OCI-LY7 (cell line): ENCODE results near the gene TLE1. TPM values are rescaled to one million over a fixed set of nuclear protein-coding genes. Genes with fewer than 3 reads are reported as not detected.

ENCODE experiments used
- BruUV-seq: library from RNA; stranded (reverse); fragments of 400-500 nt; replicated peaks from 2 replicates; lab custom pipeline; 2021; lab: Mats Ljungman, UMichigan
- CTCF ChIA-PET: fragments of 300-600 bp; sonication (Branson Sonifier 250); formaldehyde crosslinking; loops from one replicate; lab custom pipeline; 2022; ENCODE audit warnings: antibody characterized with exemption; ENCODE audit not compliant: unreplicated experiment; lab: Charles Lee
- POLR2A ChIA-PET: fragments of 300-600 bp; sonication (Branson Sonifier 250); formaldehyde crosslinking; loops from one replicate; lab custom pipeline; 2022; ENCODE audit warnings: antibody characterized with exemption; lab: Charles Lee
- DNase-seq: peaks from one replicate; pipeline ENCODE4 v3.0.0-alpha.2; 2015; ENCODE audit warnings: low spot score
- H2AFZ ChIP-seq: fragments of 200-600 bp; sonication (generic), shearing (Covaris generic); 2 replicates; pipeline ENCODE4 v1.6.1; 2014; ENCODE audit warnings: mild to moderate bottlenecking, antibody characterized with exemption, low read length, moderate library complexity
- H3K27ac ChIP-seq: fragments of 200-600 bp; sonication (generic); 2 replicates; pipeline ENCODE4 v1.5.1; 2014; ENCODE audit warnings: mixed run types, low read depth, mild to moderate bottlenecking, moderate library complexity, low read length, inconsistent platforms; ENCODE audit not compliant: poor library complexity, severe bottlenecking
- H3K36me3 ChIP-seq: fragments of 200-600 bp; sonication (generic); 2 replicates; pipeline ENCODE4 v1.6.1; 2014; ENCODE audit warnings: mild to moderate bottlenecking, antibody characterized with exemption, low read length, moderate library complexity, mixed read lengths; ENCODE audit not compliant: insufficient read depth
- H3K4me1 ChIP-seq: fragments of 200-600 bp; sonication (generic); 2 replicates; pipeline ENCODE4 v1.5.1; 2014; ENCODE audit warnings: mild to moderate bottlenecking, low read length; ENCODE audit not compliant: insufficient read depth, poor library complexity, severe bottlenecking
- H3K4me2 ChIP-seq: fragments of 200-600 bp; sonication (generic); 2 replicates; pipeline ENCODE4 v1.6.1; 2014; ENCODE audit warnings: mild to moderate bottlenecking, low read length
- H3K4me3 ChIP-seq: fragments of 200-600 bp; sonication (generic); 2 replicates; pipeline ENCODE4 v1.5.1; 2014; ENCODE audit warnings: mild to moderate bottlenecking, low read depth, low read length; ENCODE audit not compliant: poor library complexity, severe bottlenecking
- H3K79me2 ChIP-seq: fragments of 200-600 bp; sonication (generic); 2 replicates; pipeline ENCODE4 v1.6.1; 2016; ENCODE audit warnings: low read depth, mild to moderate bottlenecking, low read length, moderate library complexity, mixed read lengths; ENCODE audit not compliant: insufficient read depth
- H3K9me2 ChIP-seq: fragments of 200-600 bp; sonication (generic); 2 replicates; pipeline ENCODE4 v1.6.1; 2016; ENCODE audit warnings: mild to moderate bottlenecking, low read length, mixed read lengths; ENCODE audit not compliant: insufficient read depth
- H3K9me3 ChIP-seq: fragments of 200-600 bp; sonication (generic); 2 replicates; pipeline ENCODE4 v1.6.1; 2014; ENCODE audit warnings: mild to moderate bottlenecking, mixed run types, low read length, mixed read lengths
- H4K20me1 ChIP-seq: fragments of 200-600 bp; sonication (generic); 2 replicates; pipeline ENCODE4 v1.6.1; 2014; ENCODE audit warnings: mild to moderate bottlenecking, antibody characterized with exemption, low read length, moderate library complexity, mixed read lengths; ENCODE audit not compliant: insufficient read depth
- EZH2phosphoT487 ChIP-seq: fragments of 200-600 bp; sonication (generic); IDR thresholded peaks from 2 replicates; pipeline ENCODE4 v1.6.1; 2018; ENCODE audit warnings: low read depth, borderline replicate concordance, mild to moderate bottlenecking, mixed run types, antibody characterized with exemption, low read length, moderate library complexity, mixed read lengths
- intact Hi-C: fragments of 100-400 bp; cut with micrococcal nuclease; formaldehyde crosslinking; loops from one replicate; pipeline ENCODE4 v1.10.0; 2022; ENCODE audit not compliant: unreplicated experiment
- total RNA-seq, 2 experiments: library from RNA; depleted of rRNA in 1 of 2; stranded (reverse); fragments of >200 nt in 1 of 2; shearing (Covaris generic) in 1 of 2; gene quantifications; 2 replicates each; pipeline ENCODE4 v1.2.3, GENCODE V29; 2014 to 2022
- TF ChIP-seq, protein P1 (sequence below): fragments of 200-600 bp; sonication (generic); conservative IDR thresholded peaks from 2 replicates; pipeline ENCODE4 v1.5.1; 2014; ENCODE audit warnings: mild to moderate bottlenecking, antibody characterized with exemption, low read length, moderate library complexity, mixed read lengths

Gene TLE1
- total RNA-seq, 2 experiments from 2014 or later = 0.13 TPM; not detected in 1

DNA sequence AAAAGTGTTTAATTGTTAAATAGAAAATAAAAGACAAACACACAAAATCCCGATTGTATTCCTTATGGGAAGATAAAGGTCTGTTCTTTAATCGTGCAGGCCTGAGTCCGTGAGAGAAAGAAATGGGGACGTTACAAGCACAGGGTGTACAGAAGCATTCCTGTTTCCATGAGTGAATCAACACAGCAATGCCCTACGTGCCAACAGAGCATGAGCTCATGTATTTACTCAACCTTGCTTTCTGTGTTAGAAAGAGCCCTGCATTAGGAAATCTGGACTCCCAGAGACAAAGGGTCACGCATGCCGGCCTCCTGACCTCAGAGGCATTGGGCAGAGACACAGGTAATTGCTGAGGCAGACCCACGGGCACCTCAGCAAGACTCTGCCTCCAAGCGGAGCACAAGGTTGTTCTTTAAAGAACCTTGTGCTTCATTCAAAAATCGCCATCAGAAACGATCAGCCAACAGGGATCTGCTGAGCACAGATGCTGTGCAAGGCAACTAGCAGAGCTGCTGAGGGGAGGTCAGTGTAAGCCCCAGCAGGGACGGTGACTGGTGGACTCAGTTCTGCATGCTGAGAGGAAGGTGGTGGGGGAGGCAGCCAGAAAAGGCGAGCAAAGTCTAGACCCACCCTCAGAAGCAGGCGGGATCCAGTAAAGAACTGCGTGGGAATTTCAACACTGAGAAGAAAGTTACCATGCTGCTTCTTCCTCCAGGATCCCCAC, 101.0 kb downstream of the TLE1 start:
- Histone ChIP-seq H3K9me3 (no peaks in the 10 kb centered on the region), H2AFZ (no peak overlapping the region), H3K4me3 (no peak overlapping the region), H3K9me2 (no peaks in the 10 kb centered on the region), H3K4me2 (no peak overlapping the region), H3K4me1 (no peaks in the 10 kb centered on the region), H3K79me2 (no peaks in the 10 kb centered on the region), H4K20me1 (no peaks in the 10 kb centered on the region), H3K36me3 (no peaks in the 10 kb centered on the region), H3K27ac (no peak overlapping the region)
- intact Hi-C loops = no loop called here
- ChIA-PET POLR2A (no interaction called here), CTCF (no interaction called here)
- DNase-seq = no peak
- TF ChIP-seq EZH2phosphoT487 = no peak
- TF ChIP-seq, protein P1, sequence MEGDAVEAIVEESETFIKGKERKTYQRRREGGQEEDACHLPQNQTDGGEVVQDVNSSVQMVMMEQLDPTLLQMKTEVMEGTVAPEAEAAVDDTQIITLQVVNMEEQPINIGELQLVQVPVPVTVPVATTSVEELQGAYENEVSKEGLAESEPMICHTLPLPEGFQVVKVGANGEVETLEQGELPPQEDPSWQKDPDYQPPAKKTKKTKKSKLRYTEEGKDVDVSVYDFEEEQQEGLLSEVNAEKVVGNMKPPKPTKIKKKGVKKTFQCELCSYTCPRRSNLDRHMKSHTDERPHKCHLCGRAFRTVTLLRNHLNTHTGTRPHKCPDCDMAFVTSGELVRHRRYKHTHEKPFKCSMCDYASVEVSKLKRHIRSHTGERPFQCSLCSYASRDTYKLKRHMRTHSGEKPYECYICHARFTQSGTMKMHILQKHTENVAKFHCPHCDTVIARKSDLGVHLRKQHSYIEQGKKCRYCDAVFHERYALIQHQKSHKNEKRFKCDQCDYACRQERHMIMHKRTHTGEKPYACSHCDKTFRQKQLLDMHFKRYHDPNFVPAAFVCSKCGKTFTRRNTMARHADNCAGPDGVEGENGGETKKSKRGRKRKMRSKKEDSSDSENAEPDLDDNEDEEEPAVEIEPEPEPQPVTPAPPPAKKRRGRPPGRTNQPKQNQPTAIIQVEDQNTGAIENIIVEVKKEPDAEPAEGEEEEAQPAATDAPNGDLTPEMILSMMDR = no peak
- BruUV-seq = no TSS peak

- Histone ChIP-seq H2AFZ (no peak overlapping the region), H3K79me2 (no peaks in the 10 kb centered on the region), H3K9me3 (no peaks in the 10 kb centered on the region), H3K9me2 (no peaks in the 10 kb centered on the region), H4K20me1 (no peaks in the 10 kb centered on the region), H3K27ac (no peak overlapping the region), H3K4me2 (no peak overlapping the region), H3K4me1 (no peaks in the 10 kb centered on the region), H3K4me3 (no peak overlapping the region), H3K36me3 (no peaks in the 10 kb centered on the region)
- DNase-seq = no peak
- BruUV-seq = no TSS peak
- intact Hi-C loops = no loop called here
- ChIA-PET CTCF (no interaction called here), POLR2A (no interaction called here)
- TF ChIP-seq EZH2phosphoT487 = no peak
- TF ChIP-seq, protein P1 = no peak
These were observed 102.6 kb downstream of the TLE1 start for GRCh38 chr9:81586786-81587185.

- no peaks in the 10 kb centered on the region for H3K9me2 ChIP-seq
- no peak overlapping the region for H3K27ac ChIP-seq
- no peaks in the 10 kb centered on the region for H3K79me2 ChIP-seq
- H2AFZ ChIP-seq = no peak overlapping the region
- intact Hi-C loops = no loop called here
- CTCF ChIA-PET = no interaction called here
- no peak overlapping the region for H3K4me3 ChIP-seq
- no peak for DNase-seq
- H3K36me3 ChIP-seq = no peaks in the 10 kb centered on the region
- H4K20me1 ChIP-seq = no peaks in the 10 kb centered on the region
- POLR2A ChIA-PET = no interaction called here
- H3K4me1 ChIP-seq = no peaks in the 10 kb centered on the region
- no peaks in the 10 kb centered on the region for H3K9me3 ChIP-seq
- H3K4me2 ChIP-seq = no peak overlapping the region
- BruUV-seq = no TSS peak
- TF ChIP-seq, protein P1 = no peak
- no peak for TF ChIP-seq EZH2phosphoT487
These were observed 104.1 kb downstream of the TLE1 start for GRCh38 chr9:81585191-81585763.
